Stomach (tissue), 9 donors: ENCODE results near the gene HYKK. TPM values are rescaled to one million over a fixed set of nuclear protein-coding genes. Genes with fewer than 3 reads are reported as not detected.
A peak's percentile ranks its signal among the peaks of the same experiment; 100 is the strongest.
"Not testable (repeated sequence)": the region's sequence is repeated elsewhere in the genome, so short reads cannot be mapped to it uniquely, and the experiment has no call there.

Source experiments
- DNase-seq, 2 donors: peaks; one replicate each; pipeline versions ENCODE4 v3.0.0 to v3.0.0-alpha.2; 2013 to 2019
- H3K27ac ChIP-seq, 5 donors: fragments of 200-600 bp in 4 of 5; sonication (generic) in 4 of 5; one replicate each; pipeline ENCODE4 v1.5.1; 2013 to 2019; ENCODE audit warnings: mild to moderate bottlenecking in 1 of 5, moderate library complexity in 1 of 5
- H3K27me3 ChIP-seq, 3 donors: fragments of 200-600 bp; sonication (generic); one replicate each; pipeline ENCODE4 v1.5.1; 2017 to 2019; ENCODE audit warnings: mixed run types in 1 of 3
- H3K36me3 ChIP-seq, 4 donors: fragments of 200-600 bp; sonication (generic); 1 replicate in 3 of 4; 2 replicates in 1 of 4; pipeline ENCODE4 v1.5.1; 2016 to 2019
- H3K4me1 ChIP-seq, 4 donors: fragments of 200-600 bp; sonication (generic); one replicate each; pipeline ENCODE4 v1.5.1; 2016 to 2019
- H3K4me3 ChIP-seq, 4 donors: fragments of 200-600 bp; sonication (generic) in 3 of 4; one replicate each; pipeline ENCODE4 v1.5.1; 2016 to 2019; ENCODE audit warnings: mild to moderate bottlenecking in 1 of 4
- H3K9me3 ChIP-seq, 4 donors: fragments of 200-600 bp; sonication (generic); one replicate each; pipeline ENCODE4 v1.5.1; 2016 to 2019
- EP300 ChIP-seq: sonication (generic); formaldehyde crosslinking; IDR thresholded peaks from one replicate; pipeline ENCODE4 v1.6.1; 2017; ENCODE audit warnings: antibody characterized with exemption
- POLR2A ChIP-seq, 4 donors: fragments of 450-650 bp; IDR thresholded peaks; one replicate each; pipeline ENCODE4 v1.6.1; 2016; ENCODE audit warnings: antibody characterized with exemption in 4 of 4, control low read depth in 2 of 4, mild to moderate bottlenecking in 1 of 4, moderate library complexity in 1 of 4
- POLR2AphosphoS5 ChIP-seq, 3 donors: sonication (generic); formaldehyde crosslinking; IDR thresholded peaks; one replicate each; pipeline ENCODE4 v1.6.1; 2016; ENCODE audit warnings: antibody characterized with exemption in 3 of 3
- WGBS, 5 donors: extraction: QIAGEN DNeasy Blood & Tissue Kit in 3 of 5; methylation state at CpG; one replicate each; pipeline versions ENCODE4 v1.1.5 to v1.1.7; 2013 to 2018; 5-methylcytosine and 5-hydroxymethylcytosine counted together
- intact Hi-C: fragments of 100-400 bp; cut with DNase I; formaldehyde crosslinking; loops from one replicate; pipeline ENCODE4 v1.15.1; 2023; ENCODE audit warnings: low total_unique reads
- polyA plus RNA-seq, 3 donors: library from polyadenylated mRNA; stranded (reverse); fragments of 200-250 nt; gene quantifications; one replicate each; pipeline ENCODE4 v1.2.3, GENCODE V29; 2013
- total RNA-seq, 5 donors: library from RNA; depleted of rRNA; stranded (reverse); fragments of >200 nt; gene quantifications; one replicate each; pipeline versions ENCODE4 v1.1.0 to v1.2.3, GENCODE V29; 2014 to 2016
- TF ChIP-seq, protein P1 (sequence below), 7 experiments: fragments of 450-650 bp in 4 of 7; fragments of 200-600 bp in 3 of 7; sonication (generic) in 3 of 7; IDR thresholded peaks; one replicate each; pipeline ENCODE4 v1.5.1; 2016 to 2019; ENCODE audit warnings: antibody characterized with exemption in 7 of 7, control low read depth in 2 of 7, mild to moderate bottlenecking in 1 of 7
- donor health status: healthy with polysubstance abuse.
- donor health status: Bipolar disorder and iron deficiency.
- donor health status: healthy.

Gene HYKK
- total and polyA plus RNA-seq, 8 donors: under 0.01 to 11.6 (median 5.7) TPM

- intact Hi-C loops: no loop called here
- no peaks in the 10 kb centered on the region for H3K27me3 ChIP-seq
- no peaks in the 10 kb centered on the region for H3K9me3 ChIP-seq
- H3K36me3 ChIP-seq: peaks cover 0 to 7% (median 2%) of the 10 kb centered on the region in 4 donors
- no peak overlapping the region for H3K4me3 ChIP-seq
- H3K4me1 ChIP-seq: peaks cover 8 to 20% (median 16%) of the 10 kb centered on the region in 4 donors
- H3K27ac ChIP-seq: no peak overlapping the region
- WGBS, 5 donors: 80 to 88% (median 85%) methylated on average over 5 of the region's 5 CpGs
- TF ChIP-seq, protein P1, sequence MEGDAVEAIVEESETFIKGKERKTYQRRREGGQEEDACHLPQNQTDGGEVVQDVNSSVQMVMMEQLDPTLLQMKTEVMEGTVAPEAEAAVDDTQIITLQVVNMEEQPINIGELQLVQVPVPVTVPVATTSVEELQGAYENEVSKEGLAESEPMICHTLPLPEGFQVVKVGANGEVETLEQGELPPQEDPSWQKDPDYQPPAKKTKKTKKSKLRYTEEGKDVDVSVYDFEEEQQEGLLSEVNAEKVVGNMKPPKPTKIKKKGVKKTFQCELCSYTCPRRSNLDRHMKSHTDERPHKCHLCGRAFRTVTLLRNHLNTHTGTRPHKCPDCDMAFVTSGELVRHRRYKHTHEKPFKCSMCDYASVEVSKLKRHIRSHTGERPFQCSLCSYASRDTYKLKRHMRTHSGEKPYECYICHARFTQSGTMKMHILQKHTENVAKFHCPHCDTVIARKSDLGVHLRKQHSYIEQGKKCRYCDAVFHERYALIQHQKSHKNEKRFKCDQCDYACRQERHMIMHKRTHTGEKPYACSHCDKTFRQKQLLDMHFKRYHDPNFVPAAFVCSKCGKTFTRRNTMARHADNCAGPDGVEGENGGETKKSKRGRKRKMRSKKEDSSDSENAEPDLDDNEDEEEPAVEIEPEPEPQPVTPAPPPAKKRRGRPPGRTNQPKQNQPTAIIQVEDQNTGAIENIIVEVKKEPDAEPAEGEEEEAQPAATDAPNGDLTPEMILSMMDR (IDR thresholded peaks at IDR 0.05): no peak
- TF ChIP-seq POLR2A (IDR thresholded peaks at IDR 0.05) (no peak), EP300 (no peak), POLR2AphosphoS5 (IDR thresholded peaks at IDR 0.05) (no peak)
- no peak for DNase-seq
These were observed 30.0 kb downstream of the HYKK start for GRCh38 chr15:78537266-78537905.

GRCh38 chr15:78538358-78538757 lies 31.0 kb downstream of the HYKK start:
- H3K27ac ChIP-seq: no peak overlapping the region
- H3K27me3 ChIP-seq: no peaks in the 10 kb centered on the region
- H3K36me3 ChIP-seq: peaks cover 8 to 14% (median 12%) of the 10 kb centered on the region in 4 donors
- no peak overlapping the region for H3K4me3 ChIP-seq
- peaks cover 15 to 30% (median 26%) of the 10 kb centered on the region in 4 donors for H3K4me1 ChIP-seq
- 62 to 86% (median 80%) methylated on average over 1 of the region's 1 CpG for WGBS, 5 donors
- TF ChIP-seq, protein P1 (IDR thresholded peaks at IDR 0.05): no peak
- TF ChIP-seq EP300: no peak
- TF ChIP-seq POLR2AphosphoS5 (IDR thresholded peaks at IDR 0.05): no peak
- no peak for TF ChIP-seq POLR2A (IDR thresholded peaks at IDR 0.05)
- no peaks in the 10 kb centered on the region for H3K9me3 ChIP-seq
- intact Hi-C loops: no loop called here
- DNase-seq: no peak

- 74 to 79% (median 76%) methylated on average over 18 of the region's 18 CpGs for WGBS, 5 donors
- intact Hi-C loops, H3K9me3 ChIP-seq, DNase-seq, H3K27me3 ChIP-seq: not testable (repeated sequence)
- H3K4me3 ChIP-seq: peak overlapping the region; percentile 69 to 81 (median 72)
- peaks cover 15 to 31% (median 27%) of the 10 kb centered on the region in 4 donors for H3K4me1 ChIP-seq
- peak overlapping the region; percentile 91 to 97 (median 94) for H3K27ac ChIP-seq
- H3K36me3 ChIP-seq: peaks cover 8 to 25% (median 23%) of the 10 kb centered on the region in 4 donors
These were observed 32.2 kb downstream of the HYKK start for GRCh38 chr15:78539464-78540140.

DNA sequence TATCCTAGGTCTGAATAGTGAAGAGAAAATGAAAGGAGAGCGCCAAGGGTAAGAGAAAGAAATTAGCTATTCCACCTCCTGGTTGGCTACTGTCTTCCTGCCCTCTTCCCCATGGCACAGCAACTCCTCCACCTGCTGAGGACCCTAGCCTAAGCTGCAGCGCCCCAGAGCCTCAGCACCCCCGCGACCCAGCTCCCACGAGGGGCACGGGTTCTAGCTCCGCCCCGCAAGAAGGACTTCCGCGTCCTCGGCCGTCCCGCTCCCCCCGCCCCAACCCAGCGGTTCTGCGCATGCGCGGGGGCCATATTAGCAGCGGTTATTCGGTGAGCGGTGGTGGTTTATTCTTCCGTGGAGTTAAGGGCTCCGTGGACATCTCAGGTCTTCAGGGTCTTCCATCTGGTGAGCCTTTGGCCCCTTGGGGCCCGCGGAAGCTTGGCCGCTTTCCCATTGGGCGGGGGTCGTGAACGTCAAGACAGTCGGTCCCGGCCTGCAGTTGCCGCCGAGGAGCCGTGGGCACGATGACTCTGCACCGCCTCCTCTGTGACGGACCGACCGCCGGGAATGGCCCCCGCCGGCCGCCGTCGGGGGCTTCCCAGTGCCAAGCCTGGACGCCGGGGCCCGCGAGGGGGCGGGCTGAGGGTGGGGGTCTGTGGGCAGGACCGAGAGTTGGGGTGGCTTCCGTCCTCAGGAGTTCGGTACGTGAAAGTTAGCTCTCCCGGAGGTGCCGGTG lies 32.9 kb downstream of the HYKK start, which contains the start of gene PSMA4:
TSS of gene PSMA4 (plus strand) at position 304 of the 730 bp plus-strand sequence. CDS start 1,484 bp downstream, outside the sequence.
- intact Hi-C loops: no loop called here

More for the DNA sequence above, 32.9 kb downstream of the HYKK start, which contains the start of gene PSMA4:
- 0 to 1% (median 0%) methylated on average over 12 to 56 of the region's 56 CpGs for WGBS, 5 donors
- peaks cover 13 to 32% (median 30%) of the 10 kb centered on the region in 4 donors for H3K36me3 ChIP-seq
- peak within 1 kb of the TSS; percentile 91 to 97 (median 94) for H3K27ac ChIP-seq
- no peaks in the 10 kb centered on the region for H3K9me3 ChIP-seq
- no peaks in the 10 kb centered on the region for H3K27me3 ChIP-seq
- TF ChIP-seq POLR2A (IDR thresholded peaks at IDR 0.05): peak in 2 of 4 donors; percentile 34 to 43
- TF ChIP-seq POLR2AphosphoS5 (IDR thresholded peaks at IDR 0.05): peak; percentile 39 to 93 (median 88)
- TF ChIP-seq, protein P1 (IDR thresholded peaks at IDR 0.05): peak in 1 of 7 experiments; percentile 12
- no peak for TF ChIP-seq EP300
- H3K4me1 ChIP-seq: peaks cover 15 to 31% (median 27%) of the 10 kb centered on the region in 4 donors
- peak within 1 kb of the TSS; percentile 69 to 81 (median 72) for H3K4me3 ChIP-seq
- peak; percentile 94 to 97 for DNase-seq
